Aorta (tissue), 5 donors: ENCODE data around the gene TAF4. TPM values are rescaled to one million over a fixed set of nuclear protein-coding genes. Genes with fewer than 3 reads are reported as not detected.

ENCODE experiments used
- ATAC-seq: fragments of 200-7000 bp; cut with Tn5 transposase; one replicate; pipeline ENCODE4 v1.9.1; 2022; ENCODE audit warnings: moderate library complexity; ENCODE audit not compliant: low FRiP score
- DNase-seq, 2 donors: peaks; one replicate each; pipeline ENCODE4 v3.0.0-alpha.2; 2020
- H3K27ac ChIP-seq, 2 donors: one replicate each; pipeline ENCODE4 v1.5.1; 2013; ENCODE audit warnings: low read length in 2 of 2, mild to moderate bottlenecking in 2 of 2, moderate library complexity in 2 of 2, control low read depth in 1 of 2, inconsistent platforms in 1 of 2, low read depth in 1 of 2
- H3K27me3 ChIP-seq, 2 donors: one replicate each; pipeline ENCODE4 v1.6.1; 2013; ENCODE audit warnings: control low read depth in 1 of 2, low read length in 1 of 2, mild to moderate bottlenecking in 1 of 2, moderate library complexity in 1 of 2; ENCODE audit not compliant: insufficient read depth in 2 of 2, control insufficient read depth in 1 of 2
- H3K36me3 ChIP-seq, 2 donors: one replicate each; pipeline ENCODE4 v1.6.1; 2013; ENCODE audit warnings: control low read depth in 1 of 2, low read length in 1 of 2, mild to moderate bottlenecking in 1 of 2; ENCODE audit not compliant: insufficient read depth in 2 of 2, control insufficient read depth in 1 of 2
- H3K4me1 ChIP-seq, 2 donors: one replicate each; pipeline ENCODE4 v1.6.1; 2013; ENCODE audit warnings: low read length in 2 of 2, control low read depth in 1 of 2, mild to moderate bottlenecking in 1 of 2, moderate library complexity in 1 of 2; ENCODE audit not compliant: insufficient read depth in 2 of 2, control insufficient read depth in 1 of 2
- H3K4me3 ChIP-seq, 2 donors: one replicate each; pipeline ENCODE4 v1.5.1; 2013; ENCODE audit warnings: low read length in 2 of 2, control low read depth in 1 of 2, mild to moderate bottlenecking in 1 of 2
- H3K9me3 ChIP-seq: one replicate; pipeline ENCODE4 v1.6.1; 2013; ENCODE audit warnings: mild to moderate bottlenecking, low read length; ENCODE audit not compliant: control insufficient read depth
- WGBS, 2 donors: extraction: QIAGEN DNeasy Blood & Tissue Kit; methylation state at CpG; one replicate each; pipeline ENCODE4 v1.1.7; 2013; 5-methylcytosine and 5-hydroxymethylcytosine counted together
- intact Hi-C, 2 donors: fragments of 100-400 bp; cut with DNase I; formaldehyde crosslinking; loops; one replicate each; pipeline versions ENCODE4 v1.14.2 to v1.15.0; 2022
- long read RNA-seq, 2 donors: library from polyadenylated mRNA; unstranded; transcript quantifications; one replicate each; pipeline ENCODE4 v2.0.0, GENCODE V29; 2020 to 2021
- polyA plus RNA-seq, 2 donors: library from polyadenylated mRNA; stranded (reverse); fragments of 200-250 nt; gene quantifications; one replicate each; pipeline ENCODE4 v1.2.3, GENCODE V29; 2013
- total RNA-seq, 2 donors: library from RNA; stranded (reverse); fragmentation: NEBNext Ultra II Directional; extraction: Animal tissue kit (Norgen Biotek cat#: 25700); gene quantifications; one replicate each; pipeline ENCODE4 v1.2.1, GENCODE V29; 2021
- donor health status: healthy with polysubstance abuse.
- donor health status: Bipolar disorder and iron deficiency.
- donor health status: DM: no; HTN: no; CAD: no.
- donor health status: DM: no; HTN: no; CAD: no.
- donor health status: DM: yes; HTN: yes; CAD: no.

Gene TAF4
- 10 to 100 TPM; 13.2 to 19.5 TPM for total RNA-seq
- 1 to 10 TPM; 2.5 to 4.7 TPM for polyA plus RNA-seq
- long read RNA-seq, donor 1, partial matches to known transcripts, result 2 of 4 reads
- long read RNA-seq, donor 1, other reads (novel, unspliced or antisense), result 1 of 4 reads
- long read RNA-seq, donor 2, partial matches to known transcripts, result 5 of 7 reads
- long read RNA-seq, donor 2, other reads (novel, unspliced or antisense), result 1 of 7 reads

GRCh38 chr20:62065674-62066338 lies at the start of gene TAF4:
TSS of gene TAF4 (minus strand) at chr20:62065881. CDS start at chr20:62065810, 71 bp downstream.
- ATAC-seq (peak; percentile 83), DNase-seq (peak; percentile 86 to 93)
- Histone ChIP-seq H3K4me1 (no peaks in the 10 kb centered on the region), H3K27ac (peak within 1 kb of the TSS; percentile 72 to 83), H3K4me3 (peak within 1 kb of the TSS; percentile 90 to 94), H3K27me3 (peaks cover 0 to 2% of the 10 kb centered on the region in 2 donors), H3K9me3 (no peaks in the 10 kb centered on the region), H3K36me3 (no peaks in the 10 kb centered on the region)
- intact Hi-C loops, result loop anchor here (2.0 to 5.0 kb wide), 2 partner anchors 53 to 71 kb away; no protein-coding TSS in a partner anchor
- 0 to 1% methylated on average over 50 to 116 of the region's 116 CpGs for WGBS, 2 donors

GRCh38 chr20:62114894-62115293 lies 49.2 kb upstream of the TAF4 start:
- no peaks in the 10 kb centered on the region for H3K27me3 ChIP-seq
- ATAC-seq, result no peak
- intact Hi-C loops, result no loop called here
- no peaks in the 10 kb centered on the region for H3K36me3 ChIP-seq
- no peaks in the 10 kb centered on the region for H3K4me1 ChIP-seq
- no peak overlapping the region for H3K27ac ChIP-seq
- H3K4me3 ChIP-seq, result no peak overlapping the region
- no peak for DNase-seq
- peaks cover 10% of the 10 kb centered on the region for H3K9me3 ChIP-seq
- WGBS, 2 donors, result 21 to 42% methylated on average over 6 to 8 of the region's 8 CpGs

GRCh38 chr20:62112368-62112767 lies 46.7 kb upstream of the TAF4 start:
- no peaks in the 10 kb centered on the region for H3K36me3 ChIP-seq
- WGBS, 2 donors, result 91 to 92% methylated on average over 6 of the region's 6 CpGs
- ATAC-seq, result no peak
- H3K9me3 ChIP-seq, result peaks cover 17% of the 10 kb centered on the region
- H3K4me3 ChIP-seq, result no peak overlapping the region
- DNase-seq, result no peak
- intact Hi-C loops, result no loop called here
- no peaks in the 10 kb centered on the region for H3K27me3 ChIP-seq
- H3K4me1 ChIP-seq, result no peaks in the 10 kb centered on the region
- H3K27ac ChIP-seq, result no peak overlapping the region

- DNase-seq (no peak), ATAC-seq (no peak)
- H3K9me3 ChIP-seq, result peaks cover 23% of the 10 kb centered on the region
- no peaks in the 10 kb centered on the region for H3K27me3 ChIP-seq
- intact Hi-C loops, result no loop called here
- H3K36me3 ChIP-seq, result no peaks in the 10 kb centered on the region
- H3K27ac ChIP-seq, result no peak overlapping the region
- no peak overlapping the region for H3K4me3 ChIP-seq
- H3K4me1 ChIP-seq, result no peaks in the 10 kb centered on the region
- 94 to 97% methylated on average over 6 of the region's 6 CpGs for WGBS, 2 donors
Measured at GRCh38 chr20:62111148-62111547, 45.5 kb upstream of the TAF4 start.

- ATAC-seq, result no peak
- WGBS, 2 donors, result 92 to 93% methylated on average over 5 of the region's 5 CpGs
- no peak for DNase-seq
- no peaks in the 10 kb centered on the region for H3K36me3 ChIP-seq
- no peak overlapping the region for H3K27ac ChIP-seq
- H3K9me3 ChIP-seq, result peaks cover 19% of the 10 kb centered on the region
- H3K4me1 ChIP-seq, result no peaks in the 10 kb centered on the region
- no peaks in the 10 kb centered on the region for H3K27me3 ChIP-seq
- intact Hi-C loops, result no loop called here
- H3K4me3 ChIP-seq, result no peak overlapping the region
Measured at GRCh38 chr20:62105592-62105991, 39.9 kb upstream of the TAF4 start.

- Histone ChIP-seq H3K4me3 (no peak overlapping the region), H3K9me3 (peaks cover 23% of the 10 kb centered on the region), H3K27me3 (no peaks in the 10 kb centered on the region), H3K27ac (no peak overlapping the region), H3K36me3 (no peaks in the 10 kb centered on the region), H3K4me1 (no peaks in the 10 kb centered on the region)
- ATAC-seq (no peak), DNase-seq (no peak)
- 16 to 19% methylated on average over 7 of the region's 7 CpGs for WGBS, 2 donors
- intact Hi-C loops, result no loop called here
Measured at GRCh38 chr20:62104791-62105345, 39.2 kb upstream of the TAF4 start.

- intact Hi-C loops, result no loop called here
- peaks cover 25% of the 10 kb centered on the region for H3K9me3 ChIP-seq
- no peaks in the 10 kb centered on the region for H3K27me3 ChIP-seq
- DNase-seq (no peak), ATAC-seq (no peak)
- H3K4me1 ChIP-seq, result no peaks in the 10 kb centered on the region
- H3K4me3 ChIP-seq, result no peak overlapping the region
- 39 to 52% methylated on average over 15 of the region's 15 CpGs for WGBS, 2 donors
- H3K36me3 ChIP-seq, result no peaks in the 10 kb centered on the region
- H3K27ac ChIP-seq, result no peak overlapping the region
Measured at GRCh38 chr20:62104234-62104789, 38.6 kb upstream of the TAF4 start.

GRCh38 chr20:62103508-62104233 lies 38.0 kb upstream of the TAF4 start:
- intact Hi-C loops, result no loop called here
- Histone ChIP-seq H3K9me3 (peaks cover 25% of the 10 kb centered on the region), H3K27me3 (no peaks in the 10 kb centered on the region), H3K36me3 (no peaks in the 10 kb centered on the region), H3K27ac (no peak overlapping the region), H3K4me3 (no peak overlapping the region), H3K4me1 (no peaks in the 10 kb centered on the region)
- DNase-seq, result no peak
- WGBS, 2 donors, result 73 to 81% methylated on average over 21 of the region's 21 CpGs
- ATAC-seq, result no peak
